IPS-15b (cell line): ENCODE data around the gene LRRC4C.
"Not testable (repeated sequence)": the region's sequence is repeated elsewhere in the genome, so short reads cannot be mapped to it uniquely, and the experiment has no call there.

ENCODE experiments used
- H3K27me3 ChIP-seq: one replicate; pipeline ENCODE4 v1.6.1; 2013; ENCODE audit warnings: low read length; ENCODE audit not compliant: control insufficient read depth, insufficient read depth
- H3K36me3 ChIP-seq: one replicate; pipeline ENCODE4 v1.6.1; 2013; ENCODE audit warnings: low read length; ENCODE audit not compliant: control insufficient read depth, insufficient read depth
- H3K4me1 ChIP-seq: one replicate; pipeline ENCODE4 v1.6.1; 2013; ENCODE audit warnings: mild to moderate bottlenecking, low read length; ENCODE audit not compliant: control insufficient read depth, insufficient read depth
- H3K4me3 ChIP-seq: one replicate; pipeline ENCODE4 v1.5.1; 2013; ENCODE audit warnings: low read depth, low read length
- H3K9ac ChIP-seq: one replicate; pipeline ENCODE4 v1.6.1; 2013; ENCODE audit warnings: low read depth, mild to moderate bottlenecking, low read length
- H3K9me3 ChIP-seq: one replicate; pipeline ENCODE4 v1.6.1; 2013; ENCODE audit warnings: mild to moderate bottlenecking, low read length; ENCODE audit not compliant: control insufficient read depth, insufficient read depth

LRRC4C gene

DNA sequence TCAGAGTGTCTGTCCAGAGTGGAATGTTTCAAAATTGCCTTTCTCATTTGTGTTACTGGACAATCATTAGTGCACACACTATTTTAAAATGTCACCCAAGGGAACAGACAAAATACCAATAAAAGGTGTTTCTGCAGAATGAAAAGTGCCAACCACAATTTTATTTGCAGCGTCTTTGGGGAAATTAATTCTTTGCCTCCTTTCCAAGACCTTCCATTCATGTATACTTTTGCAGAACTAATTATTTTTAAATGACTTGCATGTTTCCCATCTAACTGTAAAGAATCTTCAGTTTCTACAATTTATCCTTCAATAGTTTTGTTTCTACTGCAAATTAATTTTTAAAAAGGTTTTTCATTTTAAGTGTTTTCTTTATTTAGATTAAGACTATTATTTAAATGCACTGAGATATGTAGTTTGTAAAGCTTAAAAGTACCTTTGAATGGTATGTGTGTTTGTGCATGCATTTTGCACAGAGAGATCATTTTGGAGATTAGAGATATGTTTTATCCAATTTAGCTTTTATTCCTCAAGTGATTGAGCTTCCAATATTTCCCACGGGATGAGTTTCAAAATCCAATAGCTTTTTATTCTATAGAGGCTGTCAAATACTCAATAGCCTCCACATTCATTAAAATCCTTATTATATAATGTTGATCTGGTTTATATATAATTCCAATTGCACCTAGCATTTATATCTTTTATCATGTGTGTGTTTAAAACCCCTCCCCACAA lies 1235.7 kb downstream of the LRRC4C start:
- Histone ChIP-seq H3K36me3 (no peaks in the 10 kb centered on the region), H3K4me1 (peaks cover 20% of the 10 kb centered on the region), H3K4me3 (no peak overlapping the region), H3K9me3 (no peaks in the 10 kb centered on the region), H3K27me3 (no peaks in the 10 kb centered on the region), H3K9ac (no peak overlapping the region)

DNA sequence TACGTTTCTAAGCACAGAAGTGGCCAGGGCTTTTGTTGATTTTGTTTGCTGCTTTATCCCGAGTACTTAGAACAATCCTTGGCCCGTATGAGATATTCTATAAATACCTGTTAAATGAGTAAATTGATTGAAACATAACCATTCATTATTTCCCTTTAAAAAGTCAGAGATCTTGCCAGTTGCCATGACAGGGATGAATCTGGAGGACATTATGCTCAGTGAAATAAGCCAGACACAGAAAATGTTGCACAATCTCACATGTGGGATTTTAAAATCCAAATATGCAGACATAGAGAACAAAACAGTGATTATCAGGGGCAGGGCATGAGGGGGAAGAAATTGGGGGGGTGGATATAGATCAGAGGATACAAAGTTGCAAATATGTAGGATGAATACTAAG lies 1240.1 kb downstream of the LRRC4C start:
- no peaks in the 10 kb centered on the region for H3K27me3 ChIP-seq
- H3K9ac ChIP-seq, result no peak overlapping the region
- H3K4me1 ChIP-seq, result no peaks in the 10 kb centered on the region
- no peaks in the 10 kb centered on the region for H3K36me3 ChIP-seq
- H3K4me3 ChIP-seq, result no peak overlapping the region
- H3K9me3 ChIP-seq, result no peaks in the 10 kb centered on the region

DNA sequence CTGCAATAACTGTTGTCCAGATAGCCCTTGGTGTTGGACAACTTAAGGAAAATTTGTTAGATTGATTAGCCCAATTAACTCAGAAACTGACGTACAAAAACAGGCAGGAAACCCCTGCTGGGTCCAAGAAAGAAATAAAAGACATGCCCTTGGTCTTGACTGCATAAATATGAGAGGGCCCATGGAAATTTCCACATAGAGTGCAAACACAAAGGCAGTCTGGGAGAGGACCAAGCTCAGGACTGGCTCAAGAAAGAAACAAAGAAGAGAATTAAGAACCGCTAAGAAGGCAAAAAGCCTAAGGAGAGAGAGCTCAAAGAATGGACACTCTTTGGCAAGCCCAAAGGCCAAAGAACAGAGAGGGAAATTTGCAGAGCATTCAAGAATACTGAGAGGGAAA lies 1243.9 kb downstream of the LRRC4C start:
- H3K9ac ChIP-seq, result no peak overlapping the region
- no peaks in the 10 kb centered on the region for H3K36me3 ChIP-seq
- no peaks in the 10 kb centered on the region for H3K4me1 ChIP-seq
- peaks cover 9% of the 10 kb centered on the region for H3K27me3 ChIP-seq
- no peak overlapping the region for H3K4me3 ChIP-seq
- no peaks in the 10 kb centered on the region for H3K9me3 ChIP-seq

DNA sequence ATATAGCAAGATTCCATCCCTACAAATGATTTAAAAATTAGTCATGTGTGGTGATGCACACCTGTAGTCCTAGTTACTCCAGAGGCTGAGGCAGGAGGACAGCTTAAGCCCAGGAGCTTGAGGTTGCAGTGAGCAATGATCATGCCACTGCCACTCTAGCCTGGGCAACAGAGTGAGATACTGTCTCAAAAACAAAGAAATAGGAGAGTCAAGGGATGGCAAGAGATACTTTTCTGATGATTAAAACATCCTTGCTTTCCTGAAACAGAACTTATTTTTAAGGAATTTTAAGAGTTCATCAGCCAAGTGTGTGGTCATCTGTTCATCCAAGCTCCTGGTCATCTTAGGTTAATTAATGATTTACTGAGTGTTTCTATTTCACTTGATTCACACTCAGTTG lies 1252.0 kb downstream of the LRRC4C start:
- Histone ChIP-seq H3K4me1 (peaks cover 22% of the 10 kb centered on the region), H3K36me3 (no peaks in the 10 kb centered on the region), H3K9ac (no peak overlapping the region), H3K4me3 (no peak overlapping the region), H3K27me3 (peaks cover 76% of the 10 kb centered on the region), H3K9me3 (no peaks in the 10 kb centered on the region)

DNA sequence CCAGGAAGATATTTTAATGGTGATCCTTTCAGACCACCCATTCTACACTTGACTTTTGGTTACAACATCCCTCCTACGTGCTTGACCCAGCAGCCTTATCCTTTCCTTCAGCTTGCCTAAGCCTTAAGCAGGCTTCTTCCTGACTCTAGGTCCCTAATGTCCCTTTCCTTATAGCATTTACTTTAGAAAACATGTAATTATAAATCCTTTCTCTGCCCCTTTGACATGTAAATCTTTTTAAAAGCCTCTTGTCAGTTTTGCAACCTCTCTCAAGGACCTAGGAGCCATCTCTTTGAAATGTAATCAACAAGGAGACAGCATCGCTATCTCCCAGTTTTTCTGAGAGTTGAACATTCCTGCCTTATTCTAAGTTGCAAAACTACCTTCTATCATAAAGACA lies 1255.2 kb downstream of the LRRC4C start:
- Histone ChIP-seq H3K9me3 (no peaks in the 10 kb centered on the region), H3K4me1 (peaks cover 30% of the 10 kb centered on the region), H3K4me3 (peak overlapping the region; percentile 7), H3K36me3 (no peaks in the 10 kb centered on the region), H3K27me3 (peaks cover 95% of the 10 kb centered on the region), H3K9ac (no peak overlapping the region)

DNA sequence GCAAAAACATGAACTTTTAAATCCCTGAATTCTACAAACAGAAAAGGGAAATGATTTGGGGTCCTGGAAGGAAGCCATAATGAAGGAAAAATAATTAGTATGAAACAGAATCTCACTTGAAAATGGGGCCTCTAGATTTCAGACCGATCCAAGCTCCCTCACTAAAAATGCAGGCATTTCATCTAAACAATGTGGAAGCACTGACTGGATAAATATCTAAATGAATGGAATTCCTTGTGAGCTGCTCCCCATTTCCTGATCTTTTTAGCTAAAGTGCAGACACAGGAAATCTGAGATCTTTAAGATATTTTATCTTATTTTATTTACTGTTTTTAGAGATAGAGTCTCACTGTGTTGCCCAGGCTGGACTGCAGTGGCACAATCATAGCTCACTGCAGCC lies 1255.8 kb downstream of the LRRC4C start:
- peaks cover 30% of the 10 kb centered on the region for H3K4me1 ChIP-seq
- H3K9me3 ChIP-seq, result no peaks in the 10 kb centered on the region
- no peak overlapping the region for H3K4me3 ChIP-seq
- H3K36me3 ChIP-seq, result no peaks in the 10 kb centered on the region
- H3K27me3 ChIP-seq, result peaks cover 94% of the 10 kb centered on the region
- H3K9ac ChIP-seq, result no peak overlapping the region

DNA sequence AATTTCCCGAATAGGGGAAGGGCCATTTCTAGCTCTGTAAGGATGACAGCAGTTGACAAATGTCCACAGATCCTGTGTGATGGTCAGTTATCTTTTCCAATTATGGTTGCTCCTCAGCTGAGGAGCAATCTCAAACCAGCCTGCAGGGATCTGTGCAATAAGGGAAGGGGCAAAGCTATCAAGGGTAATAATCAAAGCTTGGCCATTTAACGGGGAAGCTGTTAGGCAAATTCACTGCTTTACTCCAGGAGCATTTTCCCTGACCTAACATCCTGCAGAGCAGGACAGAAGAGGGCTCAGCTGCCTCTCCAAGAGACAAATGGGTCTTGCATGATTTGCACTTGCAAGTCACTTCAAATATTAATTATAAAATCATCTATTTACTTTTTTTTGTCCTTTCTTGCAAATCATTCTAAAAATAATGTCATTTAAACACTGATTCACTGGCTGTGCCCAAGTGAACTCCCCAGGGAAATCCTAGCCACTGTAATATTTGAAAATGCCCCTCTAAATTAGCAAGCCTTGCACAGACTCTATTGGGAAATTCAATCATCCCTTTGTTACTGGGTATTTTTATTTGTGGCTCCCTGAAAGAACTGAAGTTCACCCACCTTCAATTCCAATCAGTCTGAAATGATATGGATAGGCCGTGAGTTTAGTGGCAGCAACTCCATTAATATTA lies 1256.7 kb downstream of the LRRC4C start:
- Histone ChIP-seq H3K9me3 (no peaks in the 10 kb centered on the region), H3K9ac (no peak overlapping the region), H3K27me3 (peaks cover 94% of the 10 kb centered on the region), H3K4me1 (peaks cover 30% of the 10 kb centered on the region), H3K4me3 (no peak overlapping the region), H3K36me3 (no peaks in the 10 kb centered on the region)

DNA sequence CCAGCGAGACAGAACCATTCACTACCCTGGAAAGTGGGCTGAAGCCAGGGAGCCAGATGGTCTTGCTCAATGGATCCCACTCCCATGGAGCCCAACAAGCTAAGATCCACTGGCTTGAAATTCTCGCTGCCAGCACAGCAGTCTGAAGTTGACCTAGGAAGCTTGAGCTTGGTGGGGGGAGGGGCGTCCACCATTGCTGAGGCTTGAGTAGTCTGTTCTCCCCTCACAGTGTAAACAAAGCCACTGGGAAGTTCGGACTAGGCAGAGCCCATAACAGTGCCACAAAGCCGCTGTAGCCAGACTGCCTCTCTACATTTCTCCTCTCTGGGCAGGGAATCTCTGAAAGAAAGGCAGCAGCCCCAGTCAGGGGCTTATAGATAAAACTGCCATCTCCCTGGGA lies 1266.9 kb downstream of the LRRC4C start:
- H3K36me3 ChIP-seq, H3K4me1 ChIP-seq, H3K9me3 ChIP-seq, H3K9ac ChIP-seq, H3K4me3 ChIP-seq: not testable (repeated sequence)
- peaks cover 18% of the 10 kb centered on the region for H3K27me3 ChIP-seq

DNA sequence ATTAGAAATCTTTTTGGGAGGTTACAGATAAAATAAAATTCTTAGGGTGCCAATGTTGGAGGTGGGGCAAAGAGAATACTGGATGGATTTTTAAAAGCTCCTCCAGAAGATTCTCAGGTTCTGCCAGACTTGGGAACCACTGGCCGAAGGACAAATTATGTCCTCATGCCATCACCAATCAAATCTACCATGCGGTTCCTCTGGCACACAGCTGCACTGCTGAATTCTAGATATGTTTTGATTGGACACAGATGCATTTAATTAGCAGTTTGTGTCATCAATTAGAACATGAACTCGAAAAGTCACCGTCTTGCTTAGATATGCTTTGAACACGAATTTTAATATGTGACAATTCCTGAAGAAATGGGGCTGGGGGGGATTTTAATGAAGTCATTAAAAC lies 1269.2 kb downstream of the LRRC4C start:
- H3K27me3 ChIP-seq, result no peaks in the 10 kb centered on the region
- H3K9ac ChIP-seq, result no peak overlapping the region
- no peaks in the 10 kb centered on the region for H3K4me1 ChIP-seq
- no peak overlapping the region for H3K4me3 ChIP-seq
- no peaks in the 10 kb centered on the region for H3K9me3 ChIP-seq
- no peaks in the 10 kb centered on the region for H3K36me3 ChIP-seq

DNA sequence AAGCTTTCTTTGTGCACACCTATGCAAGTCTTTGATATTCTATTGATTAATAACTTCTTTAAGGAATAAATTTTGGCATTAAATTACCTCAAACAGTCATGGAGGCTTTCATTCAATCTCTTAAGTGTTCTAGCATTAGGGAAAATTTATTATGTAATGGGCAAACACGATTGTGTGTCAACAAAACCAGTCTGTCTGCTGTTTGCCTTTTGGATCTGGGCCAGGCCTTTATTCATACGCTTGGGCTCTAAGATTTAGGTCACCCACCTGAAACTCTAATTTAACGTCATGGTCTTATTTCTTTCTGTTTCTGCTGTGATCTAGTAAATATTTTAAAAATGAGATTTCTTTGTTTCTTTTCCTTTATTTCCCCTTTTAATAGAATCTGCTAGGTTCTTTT lies 1270.6 kb downstream of the LRRC4C start:
- Histone ChIP-seq H3K9me3 (no peaks in the 10 kb centered on the region), H3K36me3 (no peaks in the 10 kb centered on the region), H3K27me3 (no peaks in the 10 kb centered on the region)

DNA sequence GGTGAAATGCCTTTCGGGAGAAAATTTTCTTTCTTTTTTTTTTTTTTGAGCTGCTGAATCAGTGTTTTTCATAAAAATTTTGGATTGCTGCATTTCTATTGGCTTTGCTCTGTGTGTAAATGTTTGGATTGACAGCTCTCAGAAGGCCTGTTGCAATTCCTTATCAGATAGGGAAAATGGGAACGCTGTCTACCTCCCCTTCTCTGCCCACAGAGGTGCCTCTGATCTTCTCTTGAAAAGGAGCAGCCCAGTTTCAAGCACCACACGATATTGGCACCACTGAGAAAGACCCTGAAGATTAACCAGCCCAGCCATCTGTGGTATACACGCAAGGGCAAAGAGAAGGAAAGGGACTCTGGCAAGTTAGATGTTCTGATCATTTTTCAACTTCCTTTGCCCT lies 1272.2 kb downstream of the LRRC4C start:
- Histone ChIP-seq H3K9me3 (no peaks in the 10 kb centered on the region), H3K4me3 (no peak overlapping the region), H3K4me1 (no peaks in the 10 kb centered on the region), H3K9ac (no peak overlapping the region), H3K27me3 (no peaks in the 10 kb centered on the region), H3K36me3 (no peaks in the 10 kb centered on the region)

More for the DNA sequence above, 1270.6 kb downstream of the LRRC4C start:
- Histone ChIP-seq H3K4me1 (no peaks in the 10 kb centered on the region), H3K9ac (no peak overlapping the region), H3K4me3 (no peak overlapping the region)
